Tibial nerve (tissue), 4 donors: ENCODE data around the gene PLXDC1.

Source experiments
- EP300 ChIP-seq, 2 donors: sonication (generic); formaldehyde crosslinking; IDR thresholded peaks; one replicate each; pipeline ENCODE4 v1.6.1; 2017; ENCODE audit warnings: antibody characterized with exemption in 2 of 2, mild to moderate bottlenecking in 1 of 2
- TF ChIP-seq, protein P1 (sequence below), 5 experiments: fragments of 200-600 bp in 3 of 5; fragments of 450-650 bp in 2 of 5; sonication (generic) in 3 of 5; IDR thresholded peaks; one replicate each; pipeline ENCODE4 v1.5.1; 2016 to 2019; ENCODE audit warnings: antibody characterized with exemption in 5 of 5, mild to moderate bottlenecking in 3 of 5, moderate library complexity in 2 of 5

DNA sequence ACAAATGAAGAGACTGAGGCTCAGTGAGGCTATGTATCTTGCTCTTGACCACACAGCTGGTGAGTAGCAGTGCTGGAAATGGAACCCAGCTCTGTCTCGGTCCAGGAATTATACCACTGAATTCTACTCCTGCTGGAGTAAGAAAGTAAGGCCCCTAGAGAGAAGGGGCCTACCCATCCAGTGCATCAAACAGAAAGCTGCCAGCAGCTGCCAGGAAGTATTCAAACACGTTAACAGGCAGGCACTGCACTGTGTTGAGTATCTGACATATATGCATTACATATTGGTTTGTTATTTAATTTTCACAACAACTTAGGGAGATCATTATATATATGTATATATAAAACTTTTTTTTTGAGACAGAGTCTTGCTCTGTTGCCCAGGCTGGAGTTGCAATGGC lies 10.5 kb upstream of the PLXDC1 start:
- TF ChIP-seq, protein P1, sequence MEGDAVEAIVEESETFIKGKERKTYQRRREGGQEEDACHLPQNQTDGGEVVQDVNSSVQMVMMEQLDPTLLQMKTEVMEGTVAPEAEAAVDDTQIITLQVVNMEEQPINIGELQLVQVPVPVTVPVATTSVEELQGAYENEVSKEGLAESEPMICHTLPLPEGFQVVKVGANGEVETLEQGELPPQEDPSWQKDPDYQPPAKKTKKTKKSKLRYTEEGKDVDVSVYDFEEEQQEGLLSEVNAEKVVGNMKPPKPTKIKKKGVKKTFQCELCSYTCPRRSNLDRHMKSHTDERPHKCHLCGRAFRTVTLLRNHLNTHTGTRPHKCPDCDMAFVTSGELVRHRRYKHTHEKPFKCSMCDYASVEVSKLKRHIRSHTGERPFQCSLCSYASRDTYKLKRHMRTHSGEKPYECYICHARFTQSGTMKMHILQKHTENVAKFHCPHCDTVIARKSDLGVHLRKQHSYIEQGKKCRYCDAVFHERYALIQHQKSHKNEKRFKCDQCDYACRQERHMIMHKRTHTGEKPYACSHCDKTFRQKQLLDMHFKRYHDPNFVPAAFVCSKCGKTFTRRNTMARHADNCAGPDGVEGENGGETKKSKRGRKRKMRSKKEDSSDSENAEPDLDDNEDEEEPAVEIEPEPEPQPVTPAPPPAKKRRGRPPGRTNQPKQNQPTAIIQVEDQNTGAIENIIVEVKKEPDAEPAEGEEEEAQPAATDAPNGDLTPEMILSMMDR (IDR thresholded peaks at IDR 0.05) = no peak
- TF ChIP-seq EP300 (IDR thresholded peaks at IDR 0.05) = no peak
